Umbilical cord (tissue), 2 donors: ENCODE results near the gene ODF2. TPM values are rescaled to one million over a fixed set of nuclear protein-coding genes. Genes with fewer than 3 reads are reported as not detected.
A peak's percentile ranks its signal among the peaks of the same experiment; 100 is the strongest.
"Not testable (repeated sequence)": the region's sequence is repeated elsewhere in the genome, so short reads cannot be mapped to it uniquely, and the experiment has no call there.

Source experiments
- DNase-seq: peaks from one replicate; pipeline ENCODE4 v3.0.0-alpha.2; 2015; ENCODE audit warnings: low spot score
- total RNA-seq: library from RNA; depleted of rRNA; stranded (reverse); fragments of >200 nt; gene quantifications from one replicate; pipeline ENCODE4 v1.2.3, GENCODE V29; 2014; ENCODE audit warnings: low replicate concordance; ENCODE audit not compliant: insufficient read depth

ODF2 gene
- total RNA-seq, 1 donor from 2014 or later = 16.6 TPM

DNA sequence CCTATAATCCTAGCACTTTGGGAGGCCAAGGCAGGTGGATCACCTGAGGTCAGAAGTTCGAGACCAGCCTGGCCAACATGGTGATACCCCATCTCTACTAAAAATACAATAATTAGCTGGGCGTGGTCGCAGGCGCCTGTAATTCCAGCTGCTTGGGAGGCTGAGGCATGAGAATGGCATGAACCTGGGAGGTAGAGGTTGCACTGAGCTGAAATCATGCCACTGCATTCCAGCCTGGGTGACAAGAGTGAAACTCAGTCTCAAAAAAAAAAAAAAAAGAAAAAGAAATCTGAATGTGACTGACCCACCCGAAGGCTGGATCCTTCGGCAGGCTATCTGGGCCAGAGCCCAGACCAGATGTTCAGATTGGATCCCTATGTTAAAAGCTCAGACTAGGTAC is 32.5 kb upstream of the ODF2 start:
- not testable (repeated sequence) for DNase-seq

DNA sequence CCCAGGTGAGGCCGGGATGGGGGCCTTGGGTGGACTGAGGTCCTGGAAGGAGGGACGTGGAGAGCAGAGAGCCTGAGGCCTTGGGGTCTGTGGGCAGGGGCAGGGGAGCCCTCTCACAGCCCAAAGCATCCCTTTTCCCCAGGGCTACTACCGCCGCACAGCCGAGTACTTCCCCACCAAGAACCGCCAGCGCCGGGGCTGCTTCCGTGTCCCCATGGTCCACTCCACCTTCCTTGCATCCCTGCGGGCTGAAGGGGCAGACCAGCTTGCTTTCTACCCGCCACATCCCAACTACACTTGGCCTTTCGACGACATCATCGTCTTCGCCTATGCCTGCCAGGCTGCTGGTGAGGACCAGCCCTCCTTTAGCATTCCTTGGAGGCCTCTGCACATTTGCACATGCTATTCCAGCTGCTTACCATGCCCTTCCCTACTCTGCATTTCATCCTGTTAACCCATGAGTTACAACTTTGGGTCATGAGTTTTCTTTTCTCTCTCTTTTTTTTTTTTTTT is 31.5 kb upstream of the ODF2 start:
- no peak for DNase-seq

DNA sequence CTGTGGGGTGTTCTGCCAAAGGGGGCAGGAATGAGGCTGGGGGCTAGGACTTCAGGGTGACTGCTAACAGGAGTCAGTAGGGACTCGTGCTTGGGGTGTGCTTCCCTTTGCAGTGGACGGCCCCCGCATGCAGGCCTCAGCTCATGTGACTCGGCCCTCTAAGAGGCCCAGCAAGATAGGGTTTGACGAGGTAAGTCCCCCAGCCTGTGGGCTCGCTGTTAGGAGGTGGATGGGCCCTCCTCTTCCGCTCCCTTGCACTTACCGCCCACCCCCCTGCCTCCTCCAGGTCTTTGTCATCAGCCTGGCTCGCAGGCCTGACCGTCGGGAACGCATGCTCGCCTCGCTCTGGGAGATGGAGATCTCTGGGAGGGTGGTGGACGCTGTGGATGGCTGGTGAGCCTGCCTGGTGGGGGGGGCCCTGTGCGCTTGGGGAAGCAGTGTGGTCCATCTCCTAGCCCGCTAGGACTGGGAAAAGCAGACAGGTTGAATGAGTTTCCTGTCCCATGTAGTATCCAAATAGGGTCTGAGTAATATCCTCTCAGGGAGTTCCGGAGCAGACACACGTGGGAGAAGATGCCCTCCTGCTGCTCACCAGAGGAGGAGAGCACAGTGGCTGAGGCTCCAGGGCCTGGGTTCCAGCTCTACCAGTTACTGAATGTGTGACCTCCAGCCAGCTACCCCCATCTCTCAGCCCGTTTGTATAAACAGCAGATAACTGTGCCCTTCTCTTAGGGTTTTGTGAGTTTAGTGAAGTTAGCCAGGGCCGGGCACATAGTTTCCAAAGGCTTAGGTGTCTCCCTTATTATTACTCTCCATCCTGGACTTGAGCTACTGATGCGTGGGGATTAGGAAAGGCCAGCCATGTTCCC is 26.9 kb upstream of the ODF2 start:
- no peak for DNase-seq

DNA sequence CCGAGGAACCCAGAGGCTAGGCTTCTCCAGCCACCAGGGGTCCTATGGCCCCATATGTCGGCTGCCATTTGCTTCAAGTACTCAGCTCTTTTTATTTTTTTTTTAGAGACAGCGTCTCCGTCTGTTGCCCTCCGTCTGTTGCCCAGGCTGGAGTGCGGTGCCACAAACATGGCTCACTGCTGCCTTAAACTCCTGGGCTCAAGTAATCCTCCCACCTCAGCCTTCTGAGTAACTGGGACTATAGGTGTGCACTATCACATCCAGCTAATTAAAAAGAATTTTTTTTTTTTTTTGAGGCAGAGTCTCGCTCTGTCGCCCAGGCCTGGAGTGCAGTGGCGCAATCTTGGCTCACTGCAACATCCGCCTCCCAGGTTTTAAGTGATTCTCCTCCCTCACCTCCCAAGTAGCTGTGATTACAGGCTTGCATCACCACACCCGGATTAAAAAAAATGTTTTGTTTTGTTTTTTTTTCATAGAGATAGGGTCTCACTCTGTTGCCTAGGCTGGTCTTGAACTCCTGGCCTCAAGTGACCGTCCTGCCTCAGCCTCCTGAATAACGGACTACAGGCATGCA is 26.2 kb upstream of the ODF2 start:
- DNase-seq = no peak

DNA sequence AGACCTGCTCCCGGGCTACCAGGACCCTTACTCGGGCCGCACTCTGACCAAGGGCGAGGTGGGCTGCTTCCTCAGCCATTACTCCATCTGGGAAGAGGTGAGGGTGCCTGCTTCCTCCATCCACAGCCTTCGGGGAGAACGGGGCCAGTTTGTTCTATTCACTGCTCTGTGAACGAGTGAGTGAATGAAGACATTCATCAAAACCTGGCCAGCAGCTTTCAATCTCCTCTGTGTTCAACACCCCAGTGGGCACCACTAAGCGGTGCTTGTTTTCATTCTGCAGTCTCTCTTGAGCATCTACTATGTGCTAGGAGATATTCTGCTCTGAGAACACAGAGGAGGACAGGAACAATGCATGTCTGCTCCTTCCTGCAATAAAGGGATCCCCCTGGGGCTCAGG is 24.6 kb upstream of the ODF2 start:
- DNase-seq = no peak

DNA sequence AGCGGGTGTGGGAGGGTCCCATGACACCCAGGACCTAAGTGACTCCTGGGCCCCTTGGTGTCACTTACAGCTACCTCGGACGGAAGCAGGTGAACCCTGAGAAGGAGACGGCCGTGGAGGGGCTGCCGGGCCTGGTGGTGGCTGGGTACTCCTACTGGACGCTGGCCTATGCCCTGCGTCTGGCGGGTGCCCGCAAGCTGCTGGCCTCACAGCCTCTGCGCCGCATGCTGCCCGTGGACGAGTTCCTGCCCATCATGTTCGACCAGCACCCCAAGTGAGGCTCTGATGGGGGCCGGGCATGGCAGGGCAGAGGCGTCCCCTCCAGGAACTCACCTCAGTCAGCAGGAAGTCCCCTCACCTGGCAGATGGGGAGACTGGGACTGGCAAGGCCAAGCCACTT is 21.5 kb upstream of the ODF2 start:
- no peak for DNase-seq

DNA sequence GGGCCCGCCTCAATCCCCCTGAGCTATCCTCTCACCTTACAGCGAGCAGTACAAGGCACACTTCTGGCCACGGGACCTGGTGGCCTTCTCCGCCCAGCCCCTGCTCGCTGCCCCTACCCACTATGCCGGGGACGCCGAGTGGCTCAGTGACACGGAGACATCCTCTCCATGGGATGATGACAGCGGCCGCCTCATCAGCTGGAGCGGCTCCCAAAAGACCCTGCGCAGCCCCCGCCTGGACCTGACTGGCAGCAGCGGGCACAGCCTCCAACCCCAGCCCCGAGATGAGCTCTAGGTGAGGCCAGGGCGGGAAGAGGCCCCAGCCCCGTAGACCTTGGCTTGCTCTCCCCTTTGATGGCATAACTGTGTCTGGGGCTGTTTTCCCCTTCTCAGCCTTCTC is 20.2 kb upstream of the ODF2 start:
- no peak for DNase-seq

DNA sequence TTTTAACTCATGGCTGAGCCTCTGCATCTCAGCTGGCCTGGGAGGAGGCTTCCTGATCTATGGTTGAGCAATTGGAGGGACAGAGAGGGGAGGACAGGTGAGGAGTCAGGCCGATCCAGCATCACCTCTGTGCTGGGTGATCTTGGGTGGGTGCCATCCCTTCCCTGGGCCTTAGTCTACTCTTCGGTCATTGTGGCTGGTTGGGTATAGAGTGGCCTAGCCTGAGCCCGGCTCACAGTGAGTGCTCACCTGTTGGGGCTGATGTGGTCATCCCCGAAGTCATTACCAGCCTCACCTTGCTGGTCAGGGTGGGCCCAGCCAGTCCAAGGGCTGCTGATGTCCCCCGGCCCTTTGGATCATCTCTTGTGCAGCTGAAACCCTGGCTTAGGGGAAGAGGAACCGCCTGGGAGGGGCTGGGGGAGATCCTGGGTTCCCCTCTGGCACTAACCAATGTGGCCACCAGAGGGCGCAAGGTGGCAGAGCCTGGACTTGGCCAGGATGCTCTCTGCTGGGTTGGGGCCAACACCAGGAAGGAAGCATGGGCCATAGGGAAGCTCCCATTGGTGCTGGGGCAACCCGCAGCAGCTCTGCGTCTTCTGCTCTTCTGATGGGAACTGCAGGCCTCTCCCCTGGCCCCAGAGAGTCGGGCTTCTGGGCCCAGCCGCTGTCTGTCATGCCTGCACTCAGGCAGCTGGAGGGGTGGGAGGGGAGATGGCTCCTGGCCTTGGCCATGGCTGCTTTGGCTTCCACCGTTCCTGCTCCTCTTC is 17.3 kb upstream of the ODF2 start:
- DNase-seq = peak; percentile 81

DNA sequence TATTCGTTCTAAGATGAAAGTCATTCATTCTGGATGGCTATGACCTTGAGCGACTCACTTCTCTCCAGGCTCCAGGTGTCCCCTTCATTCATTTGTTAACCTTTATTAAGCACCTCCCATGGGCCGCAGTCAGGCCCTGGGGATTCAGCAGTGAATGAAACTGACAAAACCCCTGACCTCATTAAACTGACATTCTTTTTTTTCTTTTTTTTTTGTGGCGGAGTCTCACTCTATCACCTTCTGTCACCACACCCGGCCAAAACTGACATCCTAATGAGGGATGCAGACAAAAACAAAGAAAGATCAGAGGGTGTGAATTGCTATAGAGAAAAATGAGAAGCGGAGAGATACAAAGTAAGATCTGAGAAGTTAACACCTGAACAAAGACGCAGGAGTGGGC is 16.5 kb upstream of the ODF2 start:
- no peak for DNase-seq

DNA sequence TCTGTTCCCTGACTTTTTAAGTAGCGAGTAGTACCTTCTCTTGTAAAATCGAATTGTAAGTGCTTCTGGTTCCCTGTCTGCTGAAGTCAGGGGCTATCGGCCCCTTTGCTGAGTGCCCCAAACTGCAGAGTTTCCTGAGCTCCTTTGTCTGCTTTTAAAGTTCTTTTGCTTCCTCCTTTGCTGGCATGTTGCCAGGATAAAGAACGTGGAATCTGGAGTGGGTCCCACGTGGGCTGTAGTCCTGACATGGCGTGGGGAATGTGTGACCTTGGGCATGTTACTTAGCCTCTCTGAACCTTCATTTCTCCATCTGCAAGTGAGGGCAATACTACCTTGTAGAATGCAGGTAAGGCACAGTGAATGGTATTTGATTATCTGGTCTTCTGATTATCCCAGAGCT is 13.7 kb upstream of the ODF2 start:
- DNase-seq = no peak

DNA sequence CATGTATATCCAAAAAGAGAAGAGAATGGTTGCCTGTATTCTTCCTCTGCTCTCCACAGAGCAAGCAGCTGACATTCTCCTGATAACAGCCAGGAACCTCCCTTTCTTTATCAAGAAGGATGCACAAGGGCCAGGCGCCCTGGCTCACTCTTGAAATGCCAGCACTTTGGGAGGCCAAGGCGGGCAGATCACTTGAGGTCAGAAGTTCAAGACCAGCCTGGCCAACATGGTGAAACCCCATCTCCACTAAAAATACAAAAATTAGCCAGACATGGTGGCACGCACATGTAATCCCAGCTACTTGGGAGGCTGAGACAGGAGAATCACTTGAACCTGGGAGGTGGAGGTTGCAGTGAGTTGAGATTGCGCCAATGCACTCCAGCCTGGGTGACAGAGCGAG is 9.3 kb upstream of the ODF2 start:
- not testable (repeated sequence) for DNase-seq

DNA sequence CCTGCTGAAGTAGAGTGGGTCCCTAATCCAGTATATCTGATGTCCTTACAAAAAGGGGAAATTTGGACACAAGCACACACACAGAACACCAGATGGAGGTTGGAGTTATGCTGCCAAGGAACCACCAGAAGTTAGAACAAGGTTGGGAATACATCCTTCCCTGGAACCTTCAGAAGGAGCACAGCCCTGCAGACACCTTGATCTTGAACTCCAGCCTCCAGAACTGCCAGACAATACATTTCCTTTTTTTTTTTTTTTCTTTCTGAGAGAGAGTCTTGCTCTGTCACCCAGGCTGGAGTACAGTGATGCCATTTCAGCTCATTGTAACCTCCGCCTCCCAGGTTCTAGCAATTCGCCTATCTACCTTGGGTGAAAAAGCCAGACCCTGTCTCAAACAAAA is 7.1 kb upstream of the ODF2 start:
- no peak for DNase-seq

DNA sequence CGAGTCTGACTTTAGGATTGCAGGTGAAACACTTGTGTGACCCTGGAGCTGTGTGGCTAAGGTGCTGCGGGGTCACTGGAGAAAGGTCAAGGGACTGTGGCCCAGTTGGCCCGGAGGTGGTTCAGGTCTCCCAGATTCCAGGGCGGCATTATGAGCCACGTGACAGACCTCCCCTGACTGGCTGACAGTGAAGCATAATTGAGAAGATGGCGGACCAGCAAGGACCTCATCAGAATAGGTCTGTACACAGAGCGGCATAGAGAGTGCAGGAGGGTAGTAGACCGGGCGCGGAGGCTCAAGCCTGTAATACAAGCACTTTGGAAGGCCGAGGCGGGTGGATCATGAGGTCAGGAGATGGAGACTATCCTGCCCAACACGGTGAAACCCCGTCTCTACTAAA is 815 bp upstream of the ODF2 start:
- no peak for DNase-seq

DNA sequence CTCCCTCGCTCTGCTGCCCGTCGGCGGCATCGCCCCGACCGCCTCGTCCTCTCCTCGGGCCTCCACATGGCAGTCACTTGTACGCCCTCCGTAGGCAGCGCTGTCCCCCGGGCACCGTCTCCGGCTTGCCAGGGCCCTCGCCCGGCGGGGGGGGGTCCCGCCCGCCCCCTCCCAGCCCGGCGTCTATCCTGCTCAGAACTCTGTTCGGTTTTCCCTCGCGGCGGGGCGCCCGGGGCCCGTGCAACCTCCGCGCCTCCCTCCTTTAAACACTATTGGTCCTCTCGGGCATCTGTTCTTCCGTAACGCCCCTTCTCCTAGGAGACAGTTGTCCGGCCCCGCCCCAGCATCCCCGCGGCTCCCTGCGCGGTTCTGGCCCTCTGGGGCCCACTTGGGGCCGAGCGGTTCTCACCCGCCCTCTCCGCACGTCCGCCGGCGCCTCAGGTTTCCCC is 831 bp downstream of the ODF2 start:
- peak; percentile 87 for DNase-seq

DNA sequence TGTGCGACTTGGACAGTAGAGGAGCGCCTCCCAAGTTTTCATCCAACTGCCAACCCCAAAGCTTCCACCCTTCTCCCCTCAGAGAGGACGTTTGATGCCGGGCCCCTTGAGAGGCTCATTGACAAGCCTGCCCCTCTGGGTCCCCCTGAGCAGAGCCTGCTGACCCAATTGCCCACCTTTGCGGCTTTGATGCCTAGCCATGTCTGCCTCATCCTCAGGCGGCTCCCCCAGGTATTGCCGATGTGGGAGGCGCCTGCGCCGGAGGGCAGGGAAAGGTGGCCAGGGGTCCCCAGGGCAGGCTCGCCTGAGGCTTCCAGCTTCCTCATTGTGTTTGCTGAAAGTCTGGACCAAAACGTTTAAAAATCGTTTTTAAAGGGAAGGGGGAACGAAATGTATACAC is 1.4 kb downstream of the ODF2 start:
- no peak for DNase-seq

DNA sequence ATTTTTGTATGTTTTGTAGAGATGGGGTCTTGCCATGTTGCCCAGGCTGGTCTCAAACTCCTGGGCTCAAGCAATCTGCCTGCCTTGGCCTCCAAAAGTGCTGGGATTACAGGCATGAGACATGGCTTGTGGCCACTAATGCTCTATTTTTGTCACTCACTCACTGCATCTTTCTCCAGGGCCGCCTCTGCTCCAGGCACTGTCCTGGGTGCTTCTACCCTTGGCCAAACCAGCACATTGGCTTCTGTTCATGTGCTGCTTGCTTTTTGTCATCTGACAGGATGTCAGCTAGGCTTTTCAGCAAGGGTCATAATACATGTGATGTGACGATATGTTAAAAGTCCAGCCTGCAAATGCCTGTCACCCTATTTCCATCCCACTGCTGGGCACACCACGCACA is 3.2 kb downstream of the ODF2 start:
- DNase-seq = no peak

DNA sequence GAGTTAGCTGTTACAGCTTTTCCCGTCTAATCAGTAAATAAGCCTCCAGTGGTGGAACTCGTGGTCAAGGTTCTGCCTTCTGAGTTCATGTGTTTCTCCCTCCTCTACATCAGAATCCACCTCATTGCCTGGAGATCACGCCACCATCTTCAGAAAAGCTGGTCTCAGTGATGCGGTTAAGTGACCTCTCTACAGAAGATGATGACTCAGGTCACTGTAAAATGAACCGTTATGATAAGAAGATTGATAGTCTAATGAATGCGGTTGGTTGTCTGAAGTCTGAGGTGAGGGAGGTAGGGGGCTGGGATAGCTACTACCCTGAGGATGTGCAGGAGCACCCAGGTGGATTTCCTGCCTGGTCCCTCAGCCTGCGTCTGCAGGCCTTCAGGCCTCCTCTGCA is 13.3 kb downstream of the ODF2 start:
- DNase-seq = no peak

DNA sequence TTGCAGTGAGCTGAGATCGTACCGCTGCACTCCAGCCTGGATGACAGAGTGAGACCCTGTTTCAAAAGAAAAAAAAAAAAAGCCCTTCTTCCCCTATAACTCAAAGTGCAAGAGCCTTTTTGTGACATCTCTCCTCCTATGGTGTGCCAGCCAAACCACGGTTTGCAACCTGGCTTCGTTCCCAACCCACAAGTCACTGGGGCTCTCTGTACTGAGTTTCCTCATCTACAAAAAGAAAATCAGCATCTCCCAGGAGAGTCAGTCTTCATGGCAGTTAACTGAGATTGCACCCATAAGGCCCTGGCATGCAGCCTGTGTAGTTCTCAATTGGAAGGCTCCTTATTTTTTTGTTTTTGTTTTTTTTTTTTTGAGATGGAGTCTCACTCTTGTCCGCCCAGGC is 14.8 kb downstream of the ODF2 start:
- DNase-seq = no peak

DNA sequence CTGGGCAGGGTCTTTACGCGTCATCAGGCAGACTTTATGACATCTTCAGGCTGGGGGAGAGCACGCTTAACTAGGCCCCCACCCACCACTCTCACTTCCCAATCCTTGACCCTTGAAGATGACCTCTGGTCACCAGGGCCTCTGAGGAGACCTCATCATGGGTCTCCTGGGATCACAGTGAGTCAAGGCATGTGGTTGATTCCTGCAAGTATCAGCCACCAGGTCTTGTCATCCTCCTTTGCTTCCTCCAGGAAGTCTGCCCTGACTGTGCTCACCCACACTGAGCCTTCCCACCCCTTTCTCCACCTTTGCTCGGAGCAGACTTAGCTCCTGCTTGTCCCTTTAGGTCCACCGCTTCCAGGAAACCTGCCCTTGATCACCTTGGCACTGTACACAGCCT is 17.3 kb downstream of the ODF2 start:
- no peak for DNase-seq

DNA sequence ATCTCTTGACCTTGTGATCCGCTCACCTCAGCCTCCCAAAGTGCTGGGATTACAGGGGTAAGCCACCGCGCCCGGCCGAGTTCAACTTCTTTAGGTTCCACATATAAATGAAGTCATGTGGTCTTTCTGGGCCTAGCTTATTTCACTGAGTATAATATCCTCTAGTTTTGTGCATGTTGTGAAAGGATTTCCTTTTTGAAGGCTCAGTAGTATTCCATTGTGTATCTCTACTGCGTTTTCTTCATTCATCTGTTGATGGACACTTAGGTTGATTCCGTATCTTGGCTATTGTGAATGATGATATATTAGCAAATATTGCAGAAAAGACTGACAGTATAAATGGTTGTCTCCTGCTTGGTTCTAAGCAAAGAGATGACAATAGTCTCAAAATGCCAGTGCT is 20.1 kb downstream of the ODF2 start:
- DNase-seq = no peak

DNA sequence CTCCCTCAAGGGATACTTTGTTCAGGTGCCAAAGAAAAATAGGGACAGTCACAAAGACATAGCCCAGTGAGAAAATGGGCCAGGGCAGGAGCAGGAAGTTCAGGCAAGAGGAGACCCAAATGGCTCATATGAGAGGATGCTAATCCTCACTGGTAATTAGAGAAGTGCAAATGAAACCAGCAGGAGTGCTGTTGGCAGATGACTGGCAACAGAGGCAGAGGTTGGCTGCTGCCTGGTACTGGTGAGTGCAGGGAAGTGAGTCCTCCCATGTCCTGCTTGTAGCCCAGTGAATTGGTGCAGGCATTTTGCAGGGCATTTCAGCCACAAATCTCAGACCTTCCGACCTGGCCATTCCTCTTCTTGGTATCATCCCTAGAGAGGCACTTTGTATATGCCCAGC is 23.5 kb downstream of the ODF2 start:
- DNase-seq = no peak

DNA sequence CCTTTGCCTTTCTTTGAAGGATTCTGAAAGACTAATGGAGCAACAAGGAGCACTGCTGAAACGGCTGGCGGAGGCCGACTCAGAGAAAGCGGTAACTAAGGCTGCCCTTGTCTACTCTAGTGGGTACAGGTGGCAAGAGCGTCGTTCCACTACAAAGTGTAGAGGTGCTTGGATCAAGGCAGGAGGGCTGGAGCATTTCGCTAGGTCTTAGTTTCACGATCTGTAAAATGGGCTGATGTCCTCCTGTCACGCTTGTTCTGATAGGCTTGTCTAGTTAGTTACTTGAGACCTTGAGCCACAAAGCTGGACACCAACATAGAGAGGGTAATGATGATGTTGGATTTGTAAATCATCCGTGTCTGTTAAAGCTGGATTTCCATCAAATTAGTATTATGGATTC is 25.8 kb downstream of the ODF2 start:
- no peak for DNase-seq

DNA sequence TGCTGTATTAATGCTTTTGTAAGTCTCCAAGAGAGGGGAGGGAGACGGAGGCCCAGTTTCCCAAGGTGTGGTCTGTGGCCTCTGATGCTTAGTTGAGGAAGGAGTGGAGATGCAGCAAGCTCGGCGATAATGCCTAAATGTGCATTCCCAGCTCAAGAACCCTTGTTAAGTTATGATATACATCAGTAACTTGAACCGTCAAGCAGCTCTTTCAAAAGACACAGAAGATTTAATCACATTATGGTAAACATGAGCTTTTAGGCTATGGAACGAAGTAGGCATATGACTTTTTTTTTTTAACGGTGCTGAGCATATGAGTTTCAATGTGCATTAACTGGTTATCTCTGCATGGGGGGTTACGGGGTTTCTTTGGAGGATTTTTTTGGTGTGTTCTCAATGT is 26.4 kb downstream of the ODF2 start:
- no peak for DNase-seq
